Frontal cortex (tissue), 4 donors: Measurements from ENCODE around the gene LYST. TPM values are rescaled to one million over a fixed set of nuclear protein-coding genes. Genes with fewer than 3 reads are reported as not detected.
"Not testable (repeated sequence)": the region's sequence is repeated elsewhere in the genome, so short reads cannot be mapped to it uniquely, and the experiment has no call there.

Source experiments
- DNase-seq, 2 donors: peaks; one replicate each; pipeline ENCODE4 v3.0.0; 2012; ENCODE audit warnings: low spot score in 2 of 2
- FAIRE-seq: peaks from 2 replicates; lab custom pipeline; 2012; peaks lifted over from hg19 to GRCh38; lab: Jason Lieb, UNC
- total RNA-seq: library from RNA; depleted of rRNA; stranded (reverse); fragments of >200 nt; gene quantifications from one replicate; pipeline ENCODE4 v1.2.3, GENCODE V29; 2014
- donor health status: control.
- donor health status: control.
- donor health status: control.

LYST gene
- total RNA-seq, 1 donor from 2014 or later, result 66.0 TPM

DNA sequence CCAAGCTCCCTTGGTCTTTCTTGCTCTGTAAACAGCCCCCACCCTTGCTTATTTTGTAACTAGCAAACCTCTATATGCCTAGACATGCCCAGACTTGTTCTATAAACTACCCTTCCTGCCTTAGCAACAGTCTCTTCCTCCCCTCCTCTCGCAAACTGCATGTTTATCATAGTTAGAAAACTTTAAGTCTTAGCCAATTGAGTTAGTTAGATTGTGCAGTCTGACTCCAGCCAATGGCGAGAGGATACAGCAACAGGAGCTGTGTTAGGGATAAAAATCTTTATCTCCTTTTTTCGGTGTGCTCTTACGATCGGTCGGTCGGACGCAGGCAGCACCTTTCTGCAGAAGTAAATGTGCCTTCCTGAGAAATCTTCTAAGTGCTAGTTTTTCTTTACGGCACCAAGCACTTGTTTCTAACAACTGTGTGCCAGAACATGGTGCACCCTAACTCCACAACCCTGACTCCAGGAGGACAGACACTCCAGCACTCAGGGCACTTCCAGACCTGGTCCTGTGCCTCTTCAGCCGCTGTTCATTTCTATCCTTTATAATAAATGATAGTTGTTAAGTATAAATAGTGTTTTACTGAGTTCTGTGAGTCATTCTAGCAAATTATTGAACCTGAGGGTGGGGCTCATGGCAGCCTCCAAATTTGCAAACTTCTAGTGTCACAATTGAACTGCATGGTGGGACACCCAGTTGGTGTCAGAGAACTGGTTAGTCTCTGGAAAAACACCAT is 191.4 kb downstream of the LYST start:
- DNase-seq, result no peak

DNA sequence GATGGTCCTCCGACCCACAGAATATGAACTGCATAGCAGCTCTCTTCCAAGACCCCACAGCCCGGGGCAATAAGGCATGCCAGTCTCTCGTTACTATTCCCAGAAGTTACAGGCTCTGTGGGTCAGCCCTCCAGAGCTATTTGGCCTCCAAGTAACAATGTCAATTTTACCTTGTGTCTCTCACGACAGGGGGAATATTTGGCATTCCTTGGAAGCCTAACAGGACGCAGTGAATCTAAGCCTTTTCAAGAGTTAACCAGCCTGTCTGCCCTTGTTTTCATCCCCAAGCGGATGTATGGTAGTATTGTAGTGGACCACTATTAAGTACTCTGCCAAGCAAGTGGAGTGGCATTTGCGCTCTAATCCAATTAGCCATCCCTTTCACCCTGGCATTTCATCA is 192.7 kb downstream of the LYST start:
- FAIRE-seq, result no peak
- no peak for DNase-seq

More for the DNA sequence above, 191.4 kb downstream of the LYST start:
- no peak for FAIRE-seq

DNA sequence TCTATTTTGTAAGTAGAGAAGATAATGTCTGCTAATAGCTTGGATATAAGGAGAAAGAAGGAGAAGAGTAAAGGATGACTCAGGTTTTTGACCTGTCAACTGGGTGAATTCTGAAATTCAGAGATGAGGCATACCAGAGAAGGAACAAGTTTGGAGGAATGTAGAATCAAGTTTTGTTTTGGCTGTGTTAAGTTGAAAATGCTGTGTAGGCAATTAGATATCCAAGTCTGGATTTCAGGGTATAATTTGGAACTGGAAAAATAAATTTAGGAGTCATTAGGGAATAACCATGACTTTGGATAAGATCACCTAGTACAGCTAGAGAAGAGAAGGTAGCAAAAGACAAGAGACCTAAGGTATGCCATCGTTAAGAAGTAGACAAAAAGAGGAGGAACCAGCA is 194.7 kb downstream of the LYST start:
- FAIRE-seq, result no peak

DNA sequence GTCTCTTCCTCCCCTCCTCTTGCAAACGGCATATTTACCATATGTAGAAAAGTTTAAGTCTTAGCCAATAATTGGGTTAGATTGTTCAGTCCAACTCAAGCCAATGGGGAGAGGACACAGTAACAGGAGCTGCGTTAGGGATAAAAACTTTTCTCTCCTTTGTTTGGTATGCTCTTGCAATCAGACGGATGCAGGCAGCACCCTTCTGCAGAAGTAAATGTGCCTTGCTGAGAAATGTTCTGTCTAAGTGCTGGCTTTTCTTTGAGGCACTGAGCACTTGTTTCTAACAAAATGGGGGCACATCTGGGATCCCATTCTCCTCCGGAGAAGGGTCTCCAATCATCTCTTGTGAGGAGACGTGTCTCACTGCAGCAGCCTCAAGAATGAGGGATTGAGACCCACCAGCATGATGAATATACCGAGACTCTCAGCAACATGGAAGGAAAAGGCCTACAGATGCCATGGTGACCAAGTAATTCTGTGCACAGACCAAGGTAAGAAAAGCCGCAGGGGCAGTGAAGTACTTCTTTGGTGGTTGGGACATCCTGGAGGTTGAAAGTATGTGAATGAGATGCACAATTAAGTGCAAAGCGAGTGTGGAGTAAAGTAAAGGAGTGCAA is 196.4 kb downstream of the LYST start:
- FAIRE-seq, result no peak
- DNase-seq, result no peak

More for the DNA sequence above, 194.7 kb downstream of the LYST start:
- no peak for DNase-seq

DNA sequence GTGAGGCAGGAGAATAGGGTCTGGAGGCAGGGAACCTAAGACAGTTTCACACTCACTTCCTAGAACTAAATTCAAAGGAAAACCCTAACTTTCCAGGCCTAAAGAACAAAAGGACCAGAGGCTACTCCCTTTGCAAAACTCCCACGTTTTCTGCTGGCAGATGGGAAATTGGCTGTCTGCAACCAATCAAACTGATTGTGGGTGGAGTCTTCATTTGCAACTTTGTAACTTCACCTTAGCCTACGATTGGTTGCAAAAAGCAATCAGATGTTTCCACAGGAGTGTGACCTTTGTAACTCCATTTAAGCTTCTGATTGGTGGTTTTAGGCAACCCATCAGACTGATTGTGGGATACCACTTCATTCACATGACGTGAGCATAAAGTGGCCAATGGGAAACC is 197.4 kb downstream of the LYST start:
- FAIRE-seq (no peak), DNase-seq (no peak)

DNA sequence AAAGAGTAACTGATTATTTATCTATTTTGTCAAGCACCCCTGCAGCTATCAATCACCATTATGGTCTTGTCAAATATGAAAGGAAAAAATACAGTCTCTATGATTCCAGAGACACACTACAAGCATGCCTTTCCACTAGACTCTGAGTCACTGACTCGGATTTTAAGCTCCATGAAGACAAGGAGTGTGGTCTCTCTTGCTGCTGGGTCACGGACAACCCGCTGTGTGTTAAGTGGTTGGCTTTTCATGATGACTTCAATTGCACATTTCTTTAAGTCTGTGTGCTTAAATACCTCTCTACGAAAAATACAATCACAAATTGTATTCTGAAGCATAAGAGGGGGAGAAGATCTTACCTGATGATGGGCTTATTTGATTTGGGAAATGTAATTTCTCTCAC is 203.1 kb downstream of the LYST start:
- DNase-seq, result no peak
- no peak for FAIRE-seq

DNA sequence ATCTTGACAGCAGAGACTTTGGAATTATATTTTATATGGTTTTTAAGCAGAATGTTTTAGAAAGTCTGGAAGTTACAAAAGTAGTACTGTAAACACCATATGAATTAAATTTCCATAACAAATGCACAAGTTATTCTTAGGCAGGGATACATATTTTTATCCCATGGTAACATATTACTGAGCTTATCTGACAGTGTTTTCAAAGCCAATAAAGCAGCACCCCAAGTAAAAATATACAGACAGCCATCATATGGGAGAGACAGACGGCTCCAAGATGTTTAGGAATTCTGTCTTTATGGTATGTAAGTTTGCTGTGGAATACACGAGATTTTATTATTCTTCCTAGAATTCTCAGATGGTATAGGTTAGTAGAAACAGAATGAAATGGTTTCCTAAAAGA is 205.1 kb downstream of the LYST start:
- DNase-seq (no peak), FAIRE-seq (no peak)

DNA sequence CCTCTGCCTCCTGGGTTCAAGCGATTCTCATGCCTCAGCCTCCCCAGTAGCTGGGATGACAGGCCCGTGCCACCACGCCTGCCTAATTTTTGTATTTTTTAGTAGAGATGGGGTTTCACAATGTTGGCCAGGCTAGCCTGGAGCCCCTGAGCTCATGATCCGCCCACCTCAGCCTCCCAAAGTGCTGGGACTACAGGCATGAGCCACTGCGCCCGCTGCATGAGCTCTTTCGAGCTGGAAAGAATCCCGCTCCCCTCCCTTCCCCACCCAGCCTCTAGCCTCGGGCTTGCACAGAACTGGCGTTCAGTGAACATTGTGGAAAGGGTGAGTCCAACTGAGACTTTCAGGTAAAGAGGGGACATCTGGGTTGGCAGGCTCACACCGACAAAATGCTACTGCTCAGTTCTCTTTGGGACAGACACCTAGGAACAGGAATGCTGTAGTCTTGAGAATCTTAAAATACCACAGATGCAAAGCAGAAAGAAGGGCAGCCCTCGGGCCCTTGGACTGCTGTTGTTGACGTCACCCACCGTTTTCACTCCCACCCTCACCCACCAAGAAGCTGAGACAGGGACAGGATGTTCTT is 207.4 kb downstream of the LYST start:
- FAIRE-seq (no peak), DNase-seq (no peak)

DNA sequence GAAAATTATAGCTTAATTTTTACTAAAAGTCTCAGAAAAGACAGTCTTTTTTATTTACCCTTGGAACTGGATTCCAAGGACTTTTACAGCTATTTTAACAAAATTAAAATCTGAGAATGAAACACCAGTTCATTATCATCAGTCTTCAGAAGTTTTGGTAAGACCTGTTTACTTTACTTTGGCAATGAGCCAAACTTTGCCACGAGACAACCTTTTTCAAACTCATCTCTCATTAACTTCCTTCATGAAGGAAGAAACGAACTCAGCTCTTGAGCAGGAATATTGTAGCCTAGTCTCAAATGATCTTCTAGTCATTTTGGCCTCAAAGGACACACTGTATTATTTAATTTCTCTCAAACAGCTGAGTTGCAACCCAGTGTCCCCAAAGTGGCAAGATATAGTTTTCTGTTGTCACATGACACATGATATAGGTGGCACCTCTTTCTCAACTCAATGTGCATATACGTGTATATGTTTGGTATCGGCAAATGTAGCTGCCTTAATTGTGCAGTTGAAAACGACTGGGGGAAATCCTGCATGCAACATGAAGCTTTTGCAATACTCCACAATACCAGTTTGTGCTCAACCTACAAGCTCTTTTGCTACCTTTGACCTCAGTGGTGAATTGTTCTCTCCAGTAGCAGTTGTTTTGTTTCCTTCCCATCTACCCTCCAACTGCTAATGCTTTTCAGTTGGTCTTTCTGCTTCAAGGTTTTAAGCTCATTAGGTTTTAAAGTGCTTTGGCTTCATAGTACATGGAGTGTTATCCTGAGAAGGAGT is 208.8 kb downstream of the LYST start:
- FAIRE-seq, result no peak
- DNase-seq, result no peak

DNA sequence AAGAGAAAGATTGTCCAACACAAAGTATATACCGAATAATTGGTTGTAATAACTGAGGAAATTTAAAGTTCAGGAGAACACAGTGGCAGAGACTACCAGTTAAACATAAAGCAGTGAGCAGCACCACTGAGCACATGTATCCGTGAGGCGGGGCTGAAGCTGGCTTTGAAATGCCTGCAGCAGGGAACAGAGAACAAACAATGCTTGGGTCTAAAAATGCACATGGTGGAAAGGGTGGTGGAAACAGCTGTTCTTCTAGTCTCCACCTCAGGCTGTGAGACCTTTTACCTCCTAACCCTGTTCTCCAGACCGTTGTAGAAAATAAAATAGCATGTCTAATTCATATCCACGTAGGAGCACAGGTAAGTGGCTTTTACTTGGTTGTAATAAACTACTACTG is 209.4 kb downstream of the LYST start:
- no peak for FAIRE-seq
- no peak for DNase-seq

DNA sequence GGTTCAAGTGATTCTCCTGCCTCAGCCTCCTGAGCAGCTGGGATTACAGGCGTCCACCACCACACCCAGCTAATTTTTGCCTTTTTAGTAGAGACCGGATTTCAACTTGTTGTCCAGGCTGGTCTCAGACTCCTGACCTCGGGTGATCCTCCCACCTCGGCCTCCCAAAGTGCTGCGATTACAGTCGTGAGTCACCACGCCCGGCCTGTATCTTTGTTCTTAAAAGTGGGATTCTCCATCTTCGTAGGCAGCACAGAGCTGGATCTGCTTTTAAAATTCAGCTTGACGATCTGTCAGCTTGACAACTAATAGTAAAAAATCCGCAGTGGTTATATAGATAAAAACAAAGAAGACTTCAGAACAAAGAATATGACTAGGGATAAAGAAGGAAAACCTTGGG is 214.3 kb downstream of the LYST start:
- DNase-seq (no peak), FAIRE-seq (no peak)

DNA sequence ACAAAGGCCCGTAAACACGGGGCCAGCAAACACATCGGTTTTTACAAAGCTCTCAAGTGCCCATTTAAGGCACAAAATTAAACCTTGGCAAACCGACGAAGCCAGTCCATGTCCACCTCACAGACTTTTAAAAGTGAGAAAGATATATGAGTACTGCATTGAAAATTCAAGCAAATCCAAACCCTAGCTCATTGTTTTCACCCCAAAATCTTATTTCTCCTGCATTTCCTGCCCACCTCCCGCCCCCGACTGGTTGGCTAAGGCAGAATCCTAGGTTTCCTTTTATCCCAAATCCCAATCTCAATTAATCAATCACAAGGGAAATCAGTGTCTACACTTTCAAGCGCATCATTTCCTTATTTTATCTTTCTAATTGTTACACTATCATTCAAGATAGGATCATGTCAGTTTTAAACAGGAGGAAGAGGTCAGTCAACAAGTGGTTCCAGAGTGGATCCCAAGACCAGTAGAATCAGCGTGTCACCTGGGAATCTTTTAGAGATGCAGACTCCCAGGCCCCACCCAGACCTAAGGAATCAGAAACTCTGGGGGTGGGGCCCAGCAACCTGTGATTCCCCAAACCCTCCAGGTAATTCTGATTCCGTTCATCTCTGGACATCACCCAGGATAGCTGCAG is 215.4 kb downstream of the LYST start:
- no peak for FAIRE-seq

DNA sequence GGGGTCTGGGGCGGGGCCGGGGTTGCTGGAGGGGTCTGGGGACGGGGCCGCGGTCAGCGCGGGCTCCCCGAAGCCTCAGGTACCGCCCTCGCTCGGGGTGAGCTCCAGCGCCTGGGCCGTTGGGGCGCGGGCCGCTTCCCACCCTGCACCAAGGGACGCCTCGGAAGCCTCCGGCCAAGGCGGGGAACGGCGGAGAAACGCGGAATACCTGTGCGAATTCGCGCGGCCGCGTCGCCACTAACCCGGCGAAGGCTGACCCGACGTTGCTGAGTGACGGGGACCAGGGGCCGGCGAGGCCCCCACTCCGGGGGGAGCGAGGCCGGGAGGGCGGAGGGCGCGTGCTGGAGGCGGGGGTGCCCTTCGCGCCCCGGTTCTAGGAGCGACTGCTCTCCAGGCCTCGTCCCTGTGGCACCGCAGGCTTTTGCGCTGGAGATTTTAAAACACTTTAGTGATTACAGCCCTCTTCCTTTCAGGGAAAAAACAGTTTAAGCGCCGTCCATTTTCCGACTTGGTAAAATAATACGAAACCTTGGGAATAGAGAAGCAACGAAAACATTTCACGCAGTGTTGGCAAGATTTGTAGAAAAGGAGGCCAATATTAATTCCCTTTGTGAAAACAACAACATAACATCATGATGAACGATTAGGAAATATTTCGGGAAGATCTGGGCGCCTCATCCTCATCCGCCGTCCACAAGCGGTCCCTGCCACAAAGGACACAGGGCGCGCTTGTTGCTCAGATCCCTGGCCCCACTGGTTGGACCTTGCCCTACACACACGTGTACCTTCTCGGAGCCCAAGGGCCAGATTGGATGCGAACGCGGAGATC is 216.2 kb downstream of the LYST start:
- FAIRE-seq (no peak), DNase-seq (peak in 1 of 2 donors; percentile 36)

More for the DNA sequence above, 215.4 kb downstream of the LYST start:
- no peak for DNase-seq

DNA sequence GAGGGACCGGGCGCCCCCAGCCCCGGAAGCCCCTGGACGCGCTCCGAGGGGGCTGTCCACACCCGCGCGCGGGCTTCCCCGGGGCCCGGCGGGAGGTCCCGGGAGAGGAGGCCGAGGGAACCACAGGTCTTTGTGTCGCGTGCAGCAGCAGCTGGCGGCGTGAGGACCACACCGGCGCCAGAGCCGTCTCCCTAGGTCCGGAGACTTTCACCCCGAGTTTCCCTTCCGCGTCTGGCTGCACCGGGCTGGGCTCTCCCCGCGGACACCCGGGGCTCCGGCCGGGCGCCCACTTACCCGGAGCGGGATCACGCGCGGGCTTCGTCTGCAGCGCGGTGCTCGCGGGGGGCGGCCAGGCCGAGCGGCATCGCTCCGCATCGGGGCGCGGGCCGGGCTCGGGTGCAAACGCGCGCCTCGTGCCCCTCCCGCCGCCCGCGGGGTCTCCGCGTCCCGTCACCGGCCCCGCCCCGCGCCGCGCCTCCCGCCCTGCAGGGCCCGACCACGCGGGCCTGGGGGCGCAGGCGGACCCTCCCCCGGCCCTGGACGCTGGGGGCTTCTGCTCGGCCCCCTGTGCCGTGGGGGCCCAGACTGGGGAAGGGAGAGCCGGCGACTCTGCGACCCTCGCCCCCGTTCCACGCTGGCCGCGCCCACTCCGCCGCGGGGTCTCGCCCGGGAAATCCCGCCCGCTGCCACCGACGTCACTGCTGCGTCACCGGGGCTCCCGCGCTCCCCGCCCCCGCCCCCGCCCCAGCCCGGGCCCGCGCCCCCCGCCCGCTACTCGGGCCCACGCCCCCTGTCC is 217.1 kb downstream of the LYST start, which contains the start of gene GNG4:
TSS of gene GNG4 (minus strand) at position 417 of the 796 bp plus-strand sequence. CDS start 65,946 bp downstream, outside the sequence.
- FAIRE-seq (no peak), DNase-seq (peak; percentile 62 to 68)

DNA sequence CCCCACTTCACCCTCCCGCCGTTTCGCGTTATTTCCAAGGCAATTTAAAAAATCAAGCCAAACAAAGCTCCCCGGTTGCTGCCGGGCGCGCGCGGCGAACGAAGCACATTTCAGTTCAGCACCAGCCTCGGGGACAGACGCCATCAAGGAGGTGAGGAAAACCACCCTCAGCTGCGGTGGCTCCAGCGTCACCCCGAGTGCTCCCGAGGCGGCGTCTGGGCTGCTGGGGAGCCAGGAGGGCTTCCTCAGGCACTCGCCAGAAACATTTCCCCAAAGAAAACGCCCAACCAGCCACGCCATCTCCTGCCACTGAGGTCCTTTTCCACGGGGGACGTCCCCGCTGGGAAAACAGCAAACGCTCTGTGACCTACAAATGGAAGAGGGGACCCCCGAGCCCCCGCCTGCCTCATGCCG is 217.7 kb downstream of the LYST start:
- no peak for FAIRE-seq
- DNase-seq, result peak; percentile 52 to 61

DNA sequence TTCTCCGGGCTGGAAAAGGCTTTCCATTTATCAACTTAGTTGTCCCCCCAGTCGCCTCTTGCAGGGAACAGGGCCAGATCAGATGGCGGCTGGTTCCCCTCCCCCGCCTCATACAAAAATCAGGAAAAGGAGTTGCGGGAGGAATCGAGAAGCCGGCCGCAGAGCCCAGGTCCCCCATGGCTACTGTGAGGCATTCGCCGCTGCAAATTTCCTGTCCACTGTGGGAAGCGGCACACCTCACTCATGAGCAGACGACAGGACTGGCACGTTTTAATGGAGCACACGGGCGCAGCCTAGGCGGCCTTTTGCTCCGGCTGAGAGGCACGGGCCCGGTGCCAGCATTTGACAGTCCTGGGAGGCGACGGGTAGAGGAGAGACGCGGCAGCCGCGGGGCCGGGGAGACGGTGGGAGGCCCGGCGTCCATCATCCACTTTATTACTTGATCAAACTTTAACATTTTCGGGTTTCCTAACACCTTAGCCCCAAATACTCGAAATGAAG is 218.2 kb downstream of the LYST start:
- FAIRE-seq (no peak), DNase-seq (no peak)

DNA sequence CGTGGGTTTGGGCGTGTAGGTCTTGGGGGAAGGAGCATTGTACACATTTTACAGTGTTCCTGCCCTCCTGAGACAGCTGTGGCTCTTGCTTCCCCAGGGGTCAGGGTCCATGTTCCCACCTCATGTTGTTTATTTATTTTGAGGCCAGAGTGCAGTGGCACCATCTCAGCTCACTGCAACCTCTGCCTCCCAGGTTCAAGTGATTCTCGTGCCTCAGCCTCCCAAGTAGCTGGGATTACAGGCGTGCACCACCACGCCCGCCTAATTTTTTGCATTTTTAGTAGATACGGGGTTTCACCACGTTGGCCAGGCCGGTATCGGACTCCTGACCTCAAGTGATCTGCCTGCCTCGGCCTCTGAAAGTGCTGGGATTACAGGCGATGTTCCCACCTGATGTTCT is 219.2 kb downstream of the LYST start:
- FAIRE-seq, DNase-seq: not testable (repeated sequence)

DNA sequence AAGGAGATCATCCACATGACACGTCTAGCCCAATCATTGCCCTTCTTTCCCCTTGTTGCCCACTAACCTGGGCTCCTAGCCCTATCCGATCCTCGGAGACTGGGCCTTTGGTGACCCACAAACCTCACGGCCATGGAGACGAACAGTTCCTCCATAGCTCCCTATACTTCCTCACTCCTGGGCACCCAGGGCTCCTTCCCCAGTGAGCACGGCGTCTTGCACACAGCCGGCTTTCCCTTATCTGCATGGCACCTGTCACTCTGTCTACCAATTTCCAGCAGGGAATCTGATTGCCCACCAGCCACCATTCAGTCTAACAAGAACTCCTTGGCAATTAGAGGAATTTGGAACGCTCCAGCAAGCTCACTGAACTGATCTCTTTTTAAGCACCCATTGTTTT is 220.2 kb downstream of the LYST start:
- no peak for FAIRE-seq
- no peak for DNase-seq
